ENCODE measurements around the gene STAB1.
"Not testable (repeated sequence)": the region's sequence is repeated elsewhere in the genome, so short reads cannot be mapped to it uniquely, and the experiment has no call there.

STAB1 gene

DNA sequence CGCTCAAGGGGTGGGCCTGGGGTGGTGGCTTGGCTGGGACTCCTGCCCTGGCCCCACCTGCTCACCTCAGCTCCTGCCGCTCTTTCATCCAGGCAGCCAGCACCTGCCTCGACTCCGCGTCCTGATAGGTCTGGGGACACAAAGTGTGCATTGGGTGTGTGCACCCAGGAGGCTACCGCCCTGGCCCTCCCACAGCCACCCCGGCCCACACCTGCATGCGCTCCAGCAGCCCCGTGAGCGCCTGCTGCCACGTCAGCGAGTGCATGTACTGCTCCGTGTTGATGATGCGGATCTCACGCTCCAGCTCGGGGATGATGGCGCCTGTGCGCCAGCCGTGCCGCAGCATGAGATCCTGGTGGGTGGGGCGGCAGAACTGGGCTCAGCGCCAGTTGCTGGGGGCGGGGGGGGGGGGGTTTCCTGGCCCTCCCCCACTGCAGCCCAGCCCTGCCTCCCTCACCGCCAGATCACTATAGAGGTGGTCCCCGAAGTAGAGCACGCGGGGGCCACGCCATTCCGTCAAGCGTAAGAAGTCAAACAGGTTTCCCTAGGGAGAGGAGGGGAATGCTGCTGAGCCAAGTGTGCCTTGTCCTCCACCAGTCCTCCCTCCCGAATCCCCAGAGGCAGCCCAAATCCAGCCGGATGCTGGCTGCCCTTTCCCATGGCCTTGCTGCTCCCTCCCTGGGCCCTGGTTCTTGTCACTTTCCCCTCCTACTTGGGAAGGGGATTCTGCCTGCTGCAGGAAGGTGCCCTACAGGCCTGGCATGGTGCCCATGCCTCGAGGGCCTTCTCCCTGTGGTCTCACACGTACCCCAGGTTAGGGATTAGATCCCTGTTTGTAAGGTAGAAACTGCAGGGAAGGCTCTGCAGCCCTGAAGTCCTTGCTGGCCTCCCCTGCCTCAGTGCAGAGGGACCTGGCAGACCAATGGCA, 29.9 kb downstream of the STAB1 start:
- DNase-seq = no peak

DNA sequence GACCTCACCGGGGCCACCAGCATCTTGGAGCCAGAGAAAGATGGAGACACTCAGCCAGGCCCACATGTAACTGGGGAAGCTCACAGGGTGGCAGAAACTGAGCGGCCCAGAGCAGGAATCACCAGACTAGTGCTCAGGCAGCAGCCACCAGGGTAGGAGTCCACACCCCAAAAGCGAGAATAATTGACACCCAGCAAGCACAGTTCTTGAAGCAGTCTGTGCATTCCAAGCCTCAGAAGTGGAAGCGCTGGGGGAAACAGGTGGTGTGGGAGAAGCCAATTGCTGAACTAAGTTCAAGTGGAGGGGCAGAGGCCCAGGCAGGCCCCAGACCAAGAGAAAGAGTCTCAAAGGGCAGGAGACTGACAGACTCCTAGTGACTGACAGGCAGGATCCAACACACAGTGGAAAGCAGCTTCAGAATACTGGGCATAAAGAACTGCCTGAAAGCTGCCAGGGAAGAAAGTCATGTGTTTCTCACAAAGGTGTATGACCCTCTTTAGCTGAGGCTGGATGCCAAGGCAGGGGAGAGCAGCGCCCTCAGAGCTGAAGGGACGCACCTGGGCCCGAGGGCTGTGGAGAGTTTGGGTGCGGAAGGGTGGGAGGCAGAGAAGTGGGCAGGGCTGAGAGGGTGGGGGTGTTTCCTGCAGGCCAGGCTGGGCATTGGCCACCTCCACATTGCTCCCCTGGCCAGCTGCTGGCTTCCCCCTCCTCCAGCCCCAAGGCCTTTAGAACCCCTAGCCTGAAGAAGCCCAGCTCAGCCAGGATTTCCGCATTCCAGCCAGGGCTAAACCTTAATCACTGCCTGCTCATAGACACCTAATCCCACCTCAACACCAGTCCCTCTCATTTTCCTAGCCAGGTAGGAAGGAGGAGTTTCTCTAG, 30.8 kb downstream of the STAB1 start:
- no peak for DNase-seq

DNA sequence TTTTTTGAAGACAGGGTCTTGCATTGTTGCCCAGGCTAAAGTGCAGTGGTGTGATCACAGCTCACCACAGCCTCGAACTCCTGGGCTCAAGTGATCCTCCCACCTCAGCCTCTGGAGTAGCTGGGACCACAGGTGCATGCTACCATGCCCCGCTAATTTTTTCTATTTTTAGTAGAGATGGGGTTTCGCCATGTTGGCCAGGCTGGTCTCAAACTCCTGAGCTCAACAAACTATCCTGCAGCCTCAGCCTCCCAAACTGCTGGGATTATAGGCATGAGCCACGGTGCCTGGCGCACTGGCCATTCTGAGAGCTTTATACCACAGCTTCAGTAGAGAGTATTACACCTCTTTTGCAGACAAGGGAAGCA, 31.5 kb downstream of the STAB1 start:
- not testable (repeated sequence) for DNase-seq

DNA sequence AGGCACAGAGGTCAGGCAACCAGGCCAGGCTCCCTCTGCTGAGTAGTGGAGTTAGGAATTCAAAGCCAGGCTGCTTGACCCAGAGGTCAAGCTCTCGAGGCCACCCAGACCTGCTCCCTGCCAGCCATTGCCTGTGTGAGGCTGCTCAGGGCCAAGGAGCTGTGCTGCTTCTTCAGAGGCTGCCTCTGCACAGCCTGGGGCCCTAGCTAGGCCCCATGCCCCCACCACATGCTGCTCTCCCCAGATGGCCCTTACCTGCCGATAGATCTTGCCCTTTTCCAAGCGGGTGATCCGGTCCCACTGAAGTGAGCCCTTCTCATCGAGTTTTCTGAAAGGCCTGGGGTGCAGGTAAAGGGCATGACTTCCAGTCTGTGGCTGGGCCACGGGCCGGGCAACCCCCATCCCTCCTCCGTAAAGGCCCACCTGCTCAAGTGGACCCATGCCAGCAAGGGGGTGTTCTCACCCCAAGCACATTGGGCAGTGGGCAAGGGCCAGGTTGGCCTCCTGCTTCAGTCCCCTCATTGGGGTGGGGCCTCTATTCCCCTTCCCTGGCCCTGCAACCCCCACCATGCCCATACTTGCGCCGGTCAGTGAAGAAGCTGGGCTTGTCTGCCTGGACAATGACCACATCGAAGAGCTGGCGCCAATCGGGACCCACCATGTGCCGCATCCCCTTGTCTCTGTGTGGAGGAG, 32.0 kb downstream of the STAB1 start:
- DNase-seq = no peak

GRCh38 chr3:52527732-52528585, 32.8 kb downstream of the STAB1 start:
- no peak for DNase-seq

DNA sequence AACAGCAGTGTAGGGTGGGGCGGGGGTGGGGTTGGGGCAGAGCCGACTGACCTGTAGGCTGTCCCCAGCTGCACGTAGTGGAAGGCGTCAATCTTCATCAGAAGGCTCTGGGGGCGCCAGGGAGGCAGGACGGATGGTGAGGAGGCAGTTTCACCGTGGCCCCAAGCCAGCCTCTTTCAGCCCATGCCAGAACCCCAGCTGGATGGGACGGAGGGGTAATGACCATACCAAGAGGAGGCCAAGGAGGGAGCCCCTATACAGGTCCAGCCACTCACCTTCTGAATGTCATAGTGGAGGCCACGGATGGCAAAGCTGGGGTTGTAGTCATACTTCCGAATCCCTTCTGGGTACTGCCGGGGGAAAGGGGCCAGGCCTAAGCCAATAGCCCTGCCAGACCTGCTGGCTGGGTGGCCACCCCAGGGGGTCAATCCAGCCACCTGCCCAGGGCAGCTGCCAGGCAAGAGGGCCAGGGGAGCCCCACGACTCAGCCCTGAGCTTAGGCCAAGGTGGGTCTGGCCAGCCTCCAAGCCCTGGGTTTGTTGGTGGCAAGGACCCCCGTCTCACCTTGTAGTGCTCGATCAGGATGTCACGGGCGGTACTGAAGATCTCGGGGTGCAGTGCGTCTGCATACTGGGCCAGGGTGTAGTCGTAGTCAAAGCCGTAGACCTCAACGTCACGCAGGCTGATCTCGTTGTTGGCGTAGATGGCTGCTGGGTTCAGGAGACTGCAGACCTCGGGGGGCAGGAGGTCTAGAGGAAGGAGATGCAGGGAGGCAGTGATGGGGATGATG, 33.6 kb downstream of the STAB1 start:
- no peak for DNase-seq

DNA sequence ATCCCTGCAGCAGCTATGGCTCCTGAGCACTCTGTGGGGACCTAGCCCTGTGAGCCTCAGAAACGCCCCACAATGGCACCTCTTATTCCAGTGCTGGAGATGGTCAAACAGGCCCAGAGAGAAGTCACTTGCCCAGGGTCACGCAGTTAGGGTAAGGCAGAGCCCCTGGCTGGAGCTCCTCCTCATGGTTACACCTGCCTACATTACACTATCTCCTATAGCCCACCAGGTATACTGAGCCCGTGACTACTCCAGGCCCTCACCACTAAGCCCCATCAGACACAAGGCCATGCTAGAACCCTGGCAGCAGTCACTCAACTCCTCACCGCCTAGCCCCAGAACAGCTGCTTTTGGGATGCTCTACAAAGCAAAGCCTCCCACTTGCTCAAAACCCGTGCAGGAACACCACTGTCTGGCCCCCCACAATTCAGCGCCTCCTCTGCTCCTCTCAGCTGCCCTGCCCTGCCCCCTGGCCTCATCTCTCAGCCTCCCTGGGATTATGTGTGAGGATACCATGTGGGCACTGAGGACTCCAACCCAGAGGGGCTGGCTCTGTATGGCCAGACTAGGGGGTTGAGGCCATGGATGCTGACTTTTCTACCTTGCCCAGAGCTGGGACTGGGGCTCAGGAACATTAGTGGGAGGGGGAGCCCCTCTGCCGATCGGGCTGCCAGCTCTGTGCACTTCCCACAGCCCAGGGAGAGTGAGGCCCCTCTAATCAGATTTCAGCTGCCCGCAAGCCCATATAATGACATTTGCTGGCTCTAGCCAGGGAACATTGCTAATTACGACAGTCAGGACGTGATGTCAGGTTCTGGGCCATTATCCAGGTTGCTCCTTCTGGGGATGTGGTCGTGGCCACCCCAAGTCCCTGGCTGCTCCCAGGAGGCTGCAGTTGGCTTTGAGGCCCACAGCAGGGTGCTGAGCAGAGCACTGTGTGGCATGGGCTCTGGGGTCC, 34.5 kb downstream of the STAB1 start:
- DNase-seq = no peak

GRCh38 chr3:52530918-52531826, 36.0 kb downstream of the STAB1 start:
- DNase-seq = no peak

- DNase-seq = no peak
Observed at GRCh38 chr3:52531860-52532516, 36.9 kb downstream of the STAB1 start.

DNA sequence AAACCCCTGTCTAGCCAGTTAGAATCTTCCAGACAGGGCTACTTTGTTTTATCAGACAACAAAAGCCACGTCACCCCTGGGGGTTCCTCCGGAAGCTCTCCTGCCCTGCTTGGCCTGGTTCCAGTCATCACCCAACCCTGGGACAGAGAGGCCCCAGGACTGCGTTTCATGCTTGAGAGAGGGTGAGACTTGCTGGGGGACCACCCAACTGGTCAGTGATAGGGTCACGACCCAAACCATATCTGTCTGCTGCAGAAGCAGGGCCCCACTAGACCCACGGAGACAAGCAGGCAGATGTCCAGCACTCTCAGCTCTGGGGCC, 37.3 kb downstream of the STAB1 start:
- DNase-seq = no peak

GRCh38 chr3:52532838-52533622, 37.9 kb downstream of the STAB1 start:
- DNase-seq = no peak

- no peak for DNase-seq
Observed at GRCh38 chr3:52533623-52534280, 38.6 kb downstream of the STAB1 start, which contains the start of gene NT5DC2. TSS of gene NT5DC2 (minus strand) at chr3:52533857. CDS start at chr3:52533737, 120 bp downstream.

DNA sequence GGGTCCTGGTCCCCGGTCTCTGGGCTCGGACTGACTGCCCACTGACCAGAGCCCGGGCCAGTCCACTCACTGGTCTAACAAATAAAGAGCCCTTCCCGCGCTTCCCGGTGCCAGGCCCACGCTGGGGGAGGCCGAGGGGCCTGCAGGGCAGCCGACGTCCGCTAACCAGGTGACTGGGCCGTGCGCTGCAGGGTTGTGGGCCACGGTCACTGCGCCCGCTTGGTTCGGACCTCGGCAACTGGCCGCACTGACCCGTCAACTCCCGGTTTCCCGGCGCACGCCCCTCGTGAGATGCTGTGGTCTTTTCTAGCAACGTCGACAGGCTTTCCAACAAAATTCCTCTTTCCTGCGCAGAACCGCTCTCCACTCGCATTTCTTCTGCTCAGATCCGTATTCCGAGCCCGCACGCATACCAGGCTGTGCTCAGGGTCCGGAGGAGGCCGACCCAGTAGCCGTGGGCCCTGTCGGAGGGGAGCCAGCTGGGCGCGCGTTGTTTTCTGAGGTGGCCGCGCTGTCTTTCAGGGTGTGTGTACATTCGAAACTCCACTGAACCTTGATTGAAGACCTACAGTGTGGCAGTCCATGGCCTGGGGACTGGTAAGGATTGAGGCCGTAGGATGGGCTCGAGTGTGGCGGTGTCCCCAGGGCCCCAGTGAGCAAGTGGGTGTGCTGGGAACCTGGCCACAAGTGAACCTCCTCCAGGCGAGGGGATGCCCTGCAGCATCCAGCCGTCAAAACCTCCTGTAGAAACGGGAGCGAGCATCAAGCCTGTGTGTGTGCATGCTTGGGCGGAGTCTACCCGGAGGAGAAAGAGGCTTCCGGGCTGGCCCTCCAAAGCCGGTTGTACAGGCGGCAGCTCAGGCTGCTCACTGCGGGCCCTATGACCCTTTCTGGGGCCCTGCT, 39.4 kb downstream of the STAB1 start:
- DNase-seq = no peak

DNA sequence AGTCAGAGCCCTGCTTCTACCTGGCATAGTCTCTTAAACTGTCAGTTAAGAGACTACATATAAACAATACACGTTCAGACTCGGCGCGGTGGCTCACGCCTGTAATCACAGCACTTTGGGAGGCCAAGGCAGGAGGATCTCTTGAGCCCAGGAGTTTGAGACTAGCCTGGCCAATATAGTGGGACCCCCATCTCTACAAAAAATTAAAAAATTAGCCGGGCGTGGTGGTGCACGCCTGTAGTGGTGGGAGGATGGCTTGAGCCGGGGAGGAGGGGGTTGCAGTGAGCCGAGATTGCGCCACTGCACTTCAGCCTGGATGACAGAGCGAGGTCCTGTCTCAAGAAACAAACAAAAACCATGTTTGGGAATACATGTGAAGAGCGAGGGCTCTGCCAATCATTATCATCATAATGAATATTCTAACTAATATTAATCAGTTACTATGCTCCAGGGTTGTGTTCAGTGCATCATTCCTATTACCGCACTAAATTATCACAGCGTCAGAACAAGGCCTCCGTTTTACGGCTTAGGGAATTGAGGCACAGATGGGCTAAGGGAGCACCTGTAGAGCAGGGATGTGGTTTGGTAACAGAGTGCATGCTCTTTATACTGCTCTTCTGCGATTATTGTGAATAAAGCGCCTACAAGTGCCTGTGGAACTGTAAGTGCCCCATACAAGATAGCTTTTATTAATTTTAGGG, 40.4 kb downstream of the STAB1 start:
- DNase-seq = no peak

DNA sequence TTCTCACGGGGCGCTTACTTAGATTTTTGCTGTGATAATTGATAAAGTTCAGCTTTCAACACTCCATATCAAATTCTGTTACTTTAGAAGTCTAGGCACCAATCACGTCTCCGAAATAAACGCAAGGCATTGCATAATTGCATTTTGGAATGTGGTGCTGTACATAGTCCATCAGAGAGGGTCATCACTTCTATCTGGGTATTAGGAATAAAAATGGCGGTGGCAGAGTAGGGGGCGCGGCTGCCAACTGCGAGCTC, 40.9 kb downstream of the STAB1 start:
- no peak for DNase-seq

Measured in NCI-H1436 treated with DMSO at 0.1 percent for 48 hours (cell line).